ENCODE measurements around the gene R3HDML.

The R3HDML gene

DNA sequence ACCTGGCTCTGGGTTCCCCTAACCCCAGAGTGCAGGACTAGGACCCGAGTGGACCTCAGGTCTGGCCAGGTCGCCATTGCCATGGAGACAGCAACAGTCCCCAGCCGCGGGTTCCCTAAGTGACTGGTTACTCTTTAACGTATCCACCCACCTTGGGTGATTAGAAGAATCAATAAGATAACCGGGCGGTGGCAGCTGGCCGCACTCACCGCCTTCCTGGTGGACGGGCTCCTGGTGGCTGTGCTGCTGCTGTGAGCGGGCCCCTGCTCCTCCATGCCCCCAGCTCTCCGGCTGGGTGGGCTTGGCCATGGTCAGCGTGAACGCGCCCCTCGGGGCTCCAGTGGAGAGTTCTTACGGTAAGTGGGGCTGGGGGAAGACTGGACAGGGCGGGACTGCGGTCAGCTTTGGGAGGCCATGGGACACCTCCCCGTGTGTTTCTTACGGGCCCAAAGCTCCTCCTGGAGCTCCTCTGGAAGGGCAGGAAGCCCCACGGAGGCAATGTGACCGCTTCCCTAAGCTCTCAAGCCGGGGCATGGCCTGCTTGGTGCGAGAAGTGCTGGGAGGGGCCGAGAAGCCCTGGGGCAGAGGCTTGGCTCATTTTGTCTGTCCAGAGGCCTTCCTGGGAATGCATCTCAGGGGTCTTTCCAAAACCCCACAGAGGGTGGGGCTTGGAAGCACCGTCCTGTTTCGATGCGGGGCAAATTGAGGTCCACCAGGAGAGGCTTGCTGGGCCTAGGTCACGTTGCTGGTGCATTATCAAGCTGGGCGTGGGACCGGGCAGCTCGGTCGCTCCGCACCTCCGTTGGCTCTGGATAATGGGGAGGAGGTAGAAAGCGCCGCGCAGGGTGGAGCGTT, 18.9 kb downstream of the R3HDML start, which contains the start of gene HNF4A:
Gene HNF4A (plus strand): TSS at position 202 of the 855 bp plus-strand sequence. CDS start 106 bp downstream, at position 308.
- H3K4me3 ChIP-seq (ENCODE audit: low read depth, low read length), result no peak within 1 kb of the TSS
- TF ChIP-seq, protein P1, sequence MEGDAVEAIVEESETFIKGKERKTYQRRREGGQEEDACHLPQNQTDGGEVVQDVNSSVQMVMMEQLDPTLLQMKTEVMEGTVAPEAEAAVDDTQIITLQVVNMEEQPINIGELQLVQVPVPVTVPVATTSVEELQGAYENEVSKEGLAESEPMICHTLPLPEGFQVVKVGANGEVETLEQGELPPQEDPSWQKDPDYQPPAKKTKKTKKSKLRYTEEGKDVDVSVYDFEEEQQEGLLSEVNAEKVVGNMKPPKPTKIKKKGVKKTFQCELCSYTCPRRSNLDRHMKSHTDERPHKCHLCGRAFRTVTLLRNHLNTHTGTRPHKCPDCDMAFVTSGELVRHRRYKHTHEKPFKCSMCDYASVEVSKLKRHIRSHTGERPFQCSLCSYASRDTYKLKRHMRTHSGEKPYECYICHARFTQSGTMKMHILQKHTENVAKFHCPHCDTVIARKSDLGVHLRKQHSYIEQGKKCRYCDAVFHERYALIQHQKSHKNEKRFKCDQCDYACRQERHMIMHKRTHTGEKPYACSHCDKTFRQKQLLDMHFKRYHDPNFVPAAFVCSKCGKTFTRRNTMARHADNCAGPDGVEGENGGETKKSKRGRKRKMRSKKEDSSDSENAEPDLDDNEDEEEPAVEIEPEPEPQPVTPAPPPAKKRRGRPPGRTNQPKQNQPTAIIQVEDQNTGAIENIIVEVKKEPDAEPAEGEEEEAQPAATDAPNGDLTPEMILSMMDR (IDR thresholded peaks at IDR 0.05; ENCODE audit: borderline replicate concordance, insufficient read depth, low read depth, low read length), result no peak

DNA sequence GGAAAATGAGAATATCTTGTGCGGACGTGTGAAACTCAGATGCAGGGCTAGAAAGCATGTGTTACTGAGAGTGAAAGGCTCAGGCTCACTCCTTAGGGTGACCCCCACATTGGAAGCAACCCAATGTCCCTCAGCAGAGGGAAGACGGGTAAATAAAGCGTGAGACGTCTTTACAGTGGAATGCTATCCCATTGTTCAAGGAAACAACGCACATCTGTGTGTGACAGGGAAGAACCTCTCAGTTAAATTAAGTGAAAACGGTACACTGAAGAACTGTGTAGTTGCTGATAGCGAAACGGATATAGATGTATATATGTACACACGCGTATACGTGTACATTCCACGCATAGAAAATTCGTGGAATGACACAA, 19.5 kb downstream of the R3HDML start:
- no peak overlapping the region for H3K4me3 ChIP-seq (ENCODE audit: low read depth, low read length)
- TF ChIP-seq, protein P1 (IDR thresholded peaks at IDR 0.05; ENCODE audit: borderline replicate concordance, insufficient read depth, low read depth, low read length), result no peak

DNA sequence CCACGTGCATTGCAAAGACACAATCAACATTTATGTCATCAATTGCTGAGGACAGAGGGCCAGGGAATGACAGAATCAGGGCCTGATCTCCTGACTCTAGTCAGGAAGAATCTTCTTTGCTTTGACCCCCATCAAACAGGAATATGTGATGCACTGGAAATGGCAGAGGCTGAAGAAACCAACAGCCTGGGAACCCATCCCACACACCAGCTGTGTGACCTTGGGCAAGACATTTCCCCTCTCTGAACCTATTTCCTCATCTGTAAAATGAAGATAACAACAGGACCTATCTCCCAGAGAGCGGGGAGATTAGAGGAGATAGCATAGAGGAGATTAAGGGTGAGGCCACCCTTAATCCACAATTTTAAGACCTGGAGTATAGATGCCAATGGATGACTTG, 20.2 kb downstream of the R3HDML start:
- TF ChIP-seq, protein P1 (IDR thresholded peaks at IDR 0.05; ENCODE audit: borderline replicate concordance, insufficient read depth, low read depth, low read length), result no peak
- no peak overlapping the region for H3K4me3 ChIP-seq (ENCODE audit: low read depth, low read length)

- H3K4me3 ChIP-seq (ENCODE audit: low read depth, low read length), result no peak overlapping the region
- TF ChIP-seq, protein P1 (IDR thresholded peaks at IDR 0.05; ENCODE audit: borderline replicate concordance, insufficient read depth, low read depth, low read length), result no peak
These were observed 20.8 kb downstream of the R3HDML start for GRCh38 chr20:44357555-44358125.

DNA sequence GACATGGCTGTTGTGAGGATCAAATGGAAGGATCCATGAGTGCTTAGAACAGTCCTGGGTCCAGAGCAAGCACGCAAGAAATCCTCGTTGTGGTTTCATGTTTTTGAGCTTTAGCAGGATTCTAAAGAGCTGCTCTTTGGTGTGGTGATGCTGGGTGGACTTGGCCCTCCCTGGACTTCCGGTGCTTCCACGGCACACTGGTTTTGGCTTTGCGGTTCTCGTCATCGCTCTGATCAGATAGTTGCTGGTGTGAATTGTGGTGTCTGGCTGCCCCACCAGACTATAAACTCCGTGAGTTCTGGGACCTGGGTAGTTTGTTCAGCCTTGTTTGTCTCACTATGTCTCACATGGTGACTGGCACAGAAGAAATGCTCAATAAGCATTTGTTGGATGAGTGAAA, 21.9 kb downstream of the R3HDML start:
- H3K4me3 ChIP-seq (ENCODE audit: low read depth, low read length), result no peak overlapping the region
- TF ChIP-seq, protein P1 (IDR thresholded peaks at IDR 0.05; ENCODE audit: borderline replicate concordance, insufficient read depth, low read depth, low read length), result no peak

DNA sequence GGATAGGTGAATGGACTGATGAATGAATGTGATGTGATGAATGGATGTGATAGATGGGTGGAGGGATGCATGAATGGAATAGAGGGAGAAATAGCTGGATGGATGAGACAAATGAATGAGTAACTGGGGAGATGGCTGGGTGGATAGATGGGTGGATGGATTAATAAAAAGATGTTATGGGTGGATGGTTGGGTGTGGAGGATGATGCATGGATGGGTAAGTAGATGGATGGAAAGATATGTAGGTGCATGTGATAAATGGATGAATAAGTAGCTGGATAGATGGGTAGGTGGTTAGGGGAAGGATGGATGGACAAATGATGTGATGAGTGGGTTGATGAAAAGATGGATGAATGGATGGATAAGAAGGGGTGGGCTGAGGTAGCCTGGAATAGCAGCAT, 23.4 kb downstream of the R3HDML start:
- H3K4me3 ChIP-seq (ENCODE audit: low read depth, low read length), result no peak overlapping the region
- TF ChIP-seq, protein P1 (IDR thresholded peaks at IDR 0.05; ENCODE audit: borderline replicate concordance, insufficient read depth, low read depth, low read length), result no peak

DNA sequence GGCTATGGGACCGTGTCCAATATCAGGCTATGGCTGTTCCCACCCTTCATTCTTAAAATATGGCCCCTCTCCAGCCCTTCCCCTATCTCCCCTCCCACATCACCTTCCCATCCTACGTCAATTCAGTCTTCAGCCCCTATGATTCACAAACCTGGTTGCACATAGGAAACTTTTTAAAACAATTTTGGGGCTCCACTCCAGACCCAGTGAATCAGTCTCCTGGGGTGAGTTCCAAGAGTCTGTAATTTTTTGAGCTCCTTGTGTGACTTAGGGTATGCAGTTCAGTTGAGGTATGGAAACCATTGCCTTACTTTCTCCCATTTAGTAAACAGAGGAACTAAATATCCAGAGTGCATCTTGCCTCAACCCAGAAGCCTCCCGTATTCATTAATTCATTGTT, 24.2 kb downstream of the R3HDML start:
- TF ChIP-seq, protein P1 (IDR thresholded peaks at IDR 0.05; ENCODE audit: borderline replicate concordance, insufficient read depth, low read depth, low read length), result no peak
- H3K4me3 ChIP-seq (ENCODE audit: low read depth, low read length), result no peak overlapping the region
